DMS114 treated with DMSO at 0.1 percent for 48 hours (cell line): Measurements from ENCODE around the gene PLCL1.
"Not testable (repeated sequence)": the region's sequence is repeated elsewhere in the genome, so short reads cannot be mapped to it uniquely, and the experiment has no call there.

Source experiments
- DNase-seq: peaks from one replicate; lab custom pipeline; 2025; ENCODE audit not compliant: unreplicated experiment; lab: John Stamatoyannopoulos, UW

Gene PLCL1

GRCh38 chr2:198162276-198162675, 357.9 kb downstream of the PLCL1 start:
- no peak for DNase-seq

- no peak for DNase-seq
Measured at GRCh38 chr2:198164843-198165242, 360.4 kb downstream of the PLCL1 start.

GRCh38 chr2:198165289-198165688, 360.9 kb downstream of the PLCL1 start:
- no peak for DNase-seq

GRCh38 chr2:198167346-198167745, 363.0 kb downstream of the PLCL1 start:
- DNase-seq: no peak

- DNase-seq: no peak
Measured at GRCh38 chr2:198168651-198169050, 364.3 kb downstream of the PLCL1 start.

GRCh38 chr2:198173242-198173641, 368.8 kb downstream of the PLCL1 start:
- no peak for DNase-seq

- DNase-seq: no peak
Measured at GRCh38 chr2:198173864-198174263, 369.5 kb downstream of the PLCL1 start.

- no peak for DNase-seq
Measured at GRCh38 chr2:198175271-198175670, 370.9 kb downstream of the PLCL1 start.

GRCh38 chr2:198177040-198177439, 372.6 kb downstream of the PLCL1 start:
- DNase-seq: no peak

- no peak for DNase-seq
Measured at GRCh38 chr2:198178766-198179165, 374.4 kb downstream of the PLCL1 start.

- DNase-seq: no peak
Measured at GRCh38 chr2:198186257-198186656, 381.9 kb downstream of the PLCL1 start.

- DNase-seq: no peak
Measured at GRCh38 chr2:198187841-198188240, 383.4 kb downstream of the PLCL1 start.

GRCh38 chr2:198188982-198189381, 384.6 kb downstream of the PLCL1 start:
- DNase-seq: no peak

GRCh38 chr2:198191651-198192050, 387.3 kb downstream of the PLCL1 start:
- DNase-seq: no peak

- DNase-seq: not testable (repeated sequence)
Measured at GRCh38 chr2:198196556-198196955, 392.2 kb downstream of the PLCL1 start.
